Stimulated activated naive CD8-positive, alpha-beta T cell treated with anti-CD3 and anti-CD28 coated beads, Interleukin-15, amount 100 ng/mL, for 72 hours (primary cell): ENCODE data around the gene MAP3K9.

Experiments used
- ATAC-seq: fragments of 150-1000 bp; cut with Tn5 transposase; 2 replicates; pipeline ENCODE4 v1.10.0; 2021; ENCODE audit warnings: mild to moderate bottlenecking, moderate library complexity
- DNase-seq, 2 donors: peaks; one replicate each; pipeline ENCODE4 v3.0.0; 2021 to 2022
- H3K27ac Mint-ChIP-seq, 2 donors: one replicate each; pipeline ENCODE4 v1.8.0; 2022; ENCODE audit warnings: mild to moderate bottlenecking in 2 of 2, mixed read lengths in 2 of 2, moderate library complexity in 2 of 2
- H3K27me3 Mint-ChIP-seq: one replicate; pipeline ENCODE4 v1.8.0; 2022; ENCODE audit warnings: mixed read lengths
- H3K4me1 Mint-ChIP-seq: one replicate; pipeline ENCODE4 v1.8.0; 2022; ENCODE audit warnings: mild to moderate bottlenecking, mixed read lengths
- H3K4me3 Mint-ChIP-seq, 2 donors: one replicate each; pipeline ENCODE4 v1.8.0; 2022; ENCODE audit warnings: mild to moderate bottlenecking in 2 of 2, mixed read lengths in 2 of 2, moderate library complexity in 1 of 2
- H3K9me3 Mint-ChIP-seq, 2 donors: one replicate each; pipeline ENCODE4 v1.8.0; 2022; ENCODE audit warnings: mixed read lengths in 2 of 2

MAP3K9 gene

GRCh38 chr14:70779667-70780066 is 29.6 kb downstream of the MAP3K9 start:
- Mint-ChIP-seq H3K27me3 (no peaks in the 10 kb centered on the region), H3K4me1 (peaks cover 59% of the 10 kb centered on the region), H3K27ac (no peak overlapping the region), H3K4me3 (no peak overlapping the region), H3K9me3 (no peaks in the 10 kb centered on the region)
- no peak for ATAC-seq
- no peak for DNase-seq

- Mint-ChIP-seq H3K4me1 (peaks cover 37% of the 10 kb centered on the region), H3K9me3 (no peaks in the 10 kb centered on the region), H3K27me3 (no peaks in the 10 kb centered on the region), H3K4me3 (no peak overlapping the region), H3K27ac (no peak overlapping the region)
- ATAC-seq (no peak), DNase-seq (no peak)
Observed at GRCh38 chr14:70776197-70776596, 33.1 kb downstream of the MAP3K9 start.

- Mint-ChIP-seq H3K27ac (peak overlapping the region in 1 of 2 donors; percentile 71), H3K4me1 (peaks cover 22% of the 10 kb centered on the region), H3K9me3 (no peaks in the 10 kb centered on the region), H3K4me3 (no peak overlapping the region), H3K27me3 (no peaks in the 10 kb centered on the region)
- no peak for ATAC-seq
- DNase-seq = no peak
Observed at GRCh38 chr14:70773182-70773862, 36.0 kb downstream of the MAP3K9 start.

- ATAC-seq (no peak), DNase-seq (no peak)
- no peak overlapping the region for H3K27ac Mint-ChIP-seq
- H3K4me3 Mint-ChIP-seq = no peak overlapping the region
- no peaks in the 10 kb centered on the region for H3K27me3 Mint-ChIP-seq
- no peaks in the 10 kb centered on the region for H3K9me3 Mint-ChIP-seq
- H3K4me1 Mint-ChIP-seq = peaks cover 7% of the 10 kb centered on the region
Observed at GRCh38 chr14:70771781-70772212, 37.5 kb downstream of the MAP3K9 start.

GRCh38 chr14:70770490-70770889 is 38.8 kb downstream of the MAP3K9 start:
- Mint-ChIP-seq H3K4me3 (no peak overlapping the region), H3K4me1 (no peaks in the 10 kb centered on the region), H3K9me3 (no peaks in the 10 kb centered on the region), H3K27ac (no peak overlapping the region), H3K27me3 (no peaks in the 10 kb centered on the region)
- ATAC-seq = no peak
- no peak for DNase-seq

- Mint-ChIP-seq H3K27ac (no peak overlapping the region), H3K4me1 (no peaks in the 10 kb centered on the region), H3K4me3 (no peak overlapping the region), H3K9me3 (no peaks in the 10 kb centered on the region), H3K27me3 (no peaks in the 10 kb centered on the region)
- DNase-seq = no peak
- ATAC-seq = no peak
Observed at GRCh38 chr14:70759398-70759797, 49.9 kb downstream of the MAP3K9 start.

GRCh38 chr14:70755655-70756054 is 53.7 kb downstream of the MAP3K9 start:
- Mint-ChIP-seq H3K27me3 (no peaks in the 10 kb centered on the region), H3K9me3 (no peaks in the 10 kb centered on the region), H3K27ac (no peak overlapping the region), H3K4me3 (no peak overlapping the region), H3K4me1 (no peaks in the 10 kb centered on the region)
- DNase-seq = no peak
- ATAC-seq = no peak

GRCh38 chr14:70754991-70755390 is 54.3 kb downstream of the MAP3K9 start:
- H3K27me3 Mint-ChIP-seq = no peaks in the 10 kb centered on the region
- no peak overlapping the region for H3K4me3 Mint-ChIP-seq
- no peaks in the 10 kb centered on the region for H3K9me3 Mint-ChIP-seq
- H3K27ac Mint-ChIP-seq = no peak overlapping the region
- ATAC-seq = no peak
- no peak for DNase-seq
- no peaks in the 10 kb centered on the region for H3K4me1 Mint-ChIP-seq

GRCh38 chr14:70753518-70753953 is 55.8 kb downstream of the MAP3K9 start:
- no peak overlapping the region for H3K4me3 Mint-ChIP-seq
- no peaks in the 10 kb centered on the region for H3K9me3 Mint-ChIP-seq
- no peaks in the 10 kb centered on the region for H3K4me1 Mint-ChIP-seq
- no peak overlapping the region for H3K27ac Mint-ChIP-seq
- ATAC-seq (no peak), DNase-seq (no peak)
- no peaks in the 10 kb centered on the region for H3K27me3 Mint-ChIP-seq

- no peaks in the 10 kb centered on the region for H3K9me3 Mint-ChIP-seq
- no peak overlapping the region for H3K4me3 Mint-ChIP-seq
- no peaks in the 10 kb centered on the region for H3K4me1 Mint-ChIP-seq
- no peak overlapping the region for H3K27ac Mint-ChIP-seq
- no peaks in the 10 kb centered on the region for H3K27me3 Mint-ChIP-seq
- DNase-seq (no peak), ATAC-seq (no peak)
Observed at GRCh38 chr14:70748422-70748821, 60.9 kb downstream of the MAP3K9 start.

- H3K27ac Mint-ChIP-seq = no peak overlapping the region
- no peaks in the 10 kb centered on the region for H3K9me3 Mint-ChIP-seq
- H3K27me3 Mint-ChIP-seq = no peaks in the 10 kb centered on the region
- no peaks in the 10 kb centered on the region for H3K4me1 Mint-ChIP-seq
- ATAC-seq (no peak), DNase-seq (no peak)
- no peak overlapping the region for H3K4me3 Mint-ChIP-seq
Observed at GRCh38 chr14:70744641-70745040, 64.7 kb downstream of the MAP3K9 start.

- no peaks in the 10 kb centered on the region for H3K4me1 Mint-ChIP-seq
- no peak for ATAC-seq
- no peak for DNase-seq
- H3K27me3 Mint-ChIP-seq = no peaks in the 10 kb centered on the region
- no peak overlapping the region for H3K27ac Mint-ChIP-seq
- no peaks in the 10 kb centered on the region for H3K9me3 Mint-ChIP-seq
- H3K4me3 Mint-ChIP-seq = no peak overlapping the region
Observed at GRCh38 chr14:70742316-70742715, 67.0 kb downstream of the MAP3K9 start.

GRCh38 chr14:70741482-70741881 is 67.8 kb downstream of the MAP3K9 start:
- no peak overlapping the region for H3K4me3 Mint-ChIP-seq
- ATAC-seq = no peak
- H3K27ac Mint-ChIP-seq = no peak overlapping the region
- H3K4me1 Mint-ChIP-seq = no peaks in the 10 kb centered on the region
- DNase-seq = no peak
- no peaks in the 10 kb centered on the region for H3K9me3 Mint-ChIP-seq
- H3K27me3 Mint-ChIP-seq = no peaks in the 10 kb centered on the region

GRCh38 chr14:70735043-70735442 is 74.3 kb downstream of the MAP3K9 start:
- H3K9me3 Mint-ChIP-seq = no peaks in the 10 kb centered on the region
- no peaks in the 10 kb centered on the region for H3K4me1 Mint-ChIP-seq

GRCh38 chr14:70731447-70732239 is 77.7 kb downstream of the MAP3K9 start:
- no peak overlapping the region for H3K4me3 Mint-ChIP-seq
- H3K9me3 Mint-ChIP-seq = no peaks in the 10 kb centered on the region
- no peaks in the 10 kb centered on the region for H3K4me1 Mint-ChIP-seq
- H3K27me3 Mint-ChIP-seq = no peaks in the 10 kb centered on the region
- DNase-seq (no peak), ATAC-seq (no peak)
- peak overlapping the region in 1 of 2 donors; percentile 71 for H3K27ac Mint-ChIP-seq

More at GRCh38 chr14:70735043-70735442, 74.3 kb downstream of the MAP3K9 start:
- H3K4me3 Mint-ChIP-seq = no peak overlapping the region
- H3K27ac Mint-ChIP-seq = no peak overlapping the region
- no peak for ATAC-seq
- DNase-seq = no peak
- H3K27me3 Mint-ChIP-seq = no peaks in the 10 kb centered on the region

GRCh38 chr14:70730393-70730792 is 78.9 kb downstream of the MAP3K9 start:
- ATAC-seq (no peak), DNase-seq (no peak)
- Mint-ChIP-seq H3K27ac (no peak overlapping the region), H3K27me3 (no peaks in the 10 kb centered on the region), H3K4me1 (no peaks in the 10 kb centered on the region), H3K9me3 (no peaks in the 10 kb centered on the region), H3K4me3 (no peak overlapping the region)
